H1 (cell line): ENCODE measurements around the gene TEX30. TPM values are rescaled to one million over a fixed set of nuclear protein-coding genes. Genes with fewer than 3 reads are reported as not detected.

ENCODE experiments used
- CTCF ChIA-PET: fragments of 300-600 bp; sonication (Branson Sonifier 250); formaldehyde crosslinking; loops from one replicate; lab custom pipeline; 2021; ENCODE audit not compliant: partially characterized antibody; lab: Charles Lee
- POLR2A ChIA-PET: fragments of 300-600 bp; sonication (Branson Sonifier 250); formaldehyde crosslinking; loops from one replicate; lab custom pipeline; 2021; ENCODE audit warnings: inconsistent platforms; ENCODE audit not compliant: partially characterized antibody; lab: Charles Lee
- DNase-seq, 2 experiments: peaks; one replicate each; pipeline versions ENCODE4 v3.0.0 to v3.0.0-alpha.2; 2010 to 2022; ENCODE audit warnings: low spot score in 2 of 2, low read depth in 1 of 2, mixed read lengths in 1 of 2
- FAIRE-seq: peaks from 2 replicates; lab custom pipeline; 2011; peaks lifted over from hg19 to GRCh38; lab: Jason Lieb, UNC
- H2AFZ ChIP-seq: 2 replicates; pipeline ENCODE4 v1.8.1; 2012; ENCODE audit warnings: low read length, inconsistent platforms
- H2AK5ac ChIP-seq: 2 replicates; pipeline ENCODE4 v1.6.1; 2013; ENCODE audit warnings: low read depth, low read length
- H2BK120ac ChIP-seq: replicated peaks from 2 replicates; pipeline ENCODE3; 2013; ENCODE audit warnings: low read depth, low read length, inconsistent platforms
- H2BK12ac ChIP-seq: 2 replicates; pipeline ENCODE4 v1.6.1; 2013; ENCODE audit warnings: low read depth, low read length
- H2BK15ac ChIP-seq: 2 replicates; pipeline ENCODE4 v1.6.1; 2013; ENCODE audit warnings: low read length
- H2BK20ac ChIP-seq: 2 replicates; pipeline ENCODE4 v1.6.1; 2013; ENCODE audit warnings: low read length
- H2BK5ac ChIP-seq: 2 replicates; pipeline ENCODE4 v1.6.1; 2013; ENCODE audit warnings: low read depth, low read length
- H3K14ac ChIP-seq: 2 replicates; pipeline ENCODE4 v1.6.1; 2013; ENCODE audit warnings: inconsistent platforms; ENCODE audit not compliant: insufficient read length
- H3K18ac ChIP-seq: 2 replicates; pipeline ENCODE4 v1.6.1; 2013; ENCODE audit warnings: low read length; ENCODE audit errors: extremely low read depth
- H3K23ac ChIP-seq: 2 replicates; pipeline ENCODE4 v1.6.1; 2013; ENCODE audit warnings: inconsistent platforms; ENCODE audit not compliant: insufficient read length
- H3K23me2 ChIP-seq: 2 replicates; pipeline ENCODE4 v1.6.1; 2013; ENCODE audit warnings: low read depth, low read length
- H3K27ac ChIP-seq: 2 replicates; pipeline ENCODE4 v1.6.1; 2011; ENCODE audit warnings: low read depth, low read length, inconsistent platforms
- H3K27me3 ChIP-seq, 4 experiments: replicated peaks in 1 of 4; 1 replicate in 1 of 4; 2 replicates in 3 of 4; pipeline versions ENCODE4 v1.6.1 to v1.8.1; 2011 to 2013; ENCODE audit warnings: low read length in 3 of 4, mild to moderate bottlenecking in 3 of 4, inconsistent platforms in 2 of 4, mixed read lengths in 2 of 4, moderate library complexity in 1 of 4; ENCODE audit not compliant: control insufficient read depth in 3 of 4, insufficient read depth in 3 of 4; ENCODE audit errors: extremely low read depth in 1 of 4
- H3K36me3 ChIP-seq, 4 experiments: 2 replicates each; pipeline versions ENCODE4 v1.6.1 to v1.8.1; 2011 to 2013; ENCODE audit warnings: mild to moderate bottlenecking in 4 of 4, low read length in 3 of 4, moderate library complexity in 2 of 4, control low read depth in 1 of 4, inconsistent platforms in 1 of 4; ENCODE audit not compliant: insufficient read depth in 4 of 4, control insufficient read depth in 2 of 4
- H3K4ac ChIP-seq: replicated peaks from 2 replicates; pipeline ENCODE3; 2013; ENCODE audit warnings: low read length, low read depth, mixed read lengths, inconsistent platforms; ENCODE audit not compliant: insufficient read length
- H3K4me1 ChIP-seq, 4 experiments: replicated peaks in 1 of 4; 1 replicate in 1 of 4; 2 replicates in 3 of 4; pipeline versions ENCODE4 v1.6.1 to v1.8.1; 2011 to 2013; ENCODE audit warnings: low read length in 3 of 4, inconsistent platforms in 2 of 4, mixed read lengths in 1 of 4; ENCODE audit not compliant: insufficient read depth in 4 of 4, control insufficient read depth in 3 of 4
- H3K4me2 ChIP-seq, 2 experiments: 2 replicates each; pipeline versions ENCODE4 v1.6.1 to v1.8.1; 2011 to 2013; ENCODE audit warnings: low read depth in 2 of 2, low read length in 2 of 2, control low read depth in 1 of 2, inconsistent platforms in 1 of 2, mild to moderate bottlenecking in 1 of 2; ENCODE audit not compliant: insufficient read depth in 1 of 2
- H3K4me3 ChIP-seq, 4 experiments: fragments of 200-600, 300-600 bp in 1 of 4; sonication (generic), shearing (Covaris generic), sonication (Bioruptor Twin) in 1 of 4; 2 replicates each; pipeline versions ENCODE4 v1.5.1 to v1.8.1; 2011 to 2016; ENCODE audit warnings: low read length in 4 of 4, low read depth in 3 of 4, control low read depth in 2 of 4, inconsistent platforms in 2 of 4, mild to moderate bottlenecking in 2 of 4, mixed read lengths in 1 of 4, moderate library complexity in 1 of 4; ENCODE audit not compliant: insufficient read depth in 2 of 4; ENCODE audit errors: extremely low read depth in 1 of 4
- H3K56ac ChIP-seq: replicated peaks from 2 replicates; pipeline ENCODE3; 2013; ENCODE audit warnings: low read depth, mild to moderate bottlenecking, mixed read lengths, low read length, inconsistent platforms; ENCODE audit not compliant: insufficient read length
- H3K79me1 ChIP-seq: 2 replicates; pipeline ENCODE4 v1.6.1; 2013; ENCODE audit warnings: low read depth, low read length, control low read depth
- H3K79me2 ChIP-seq, 2 experiments: 2 replicates each; pipeline versions ENCODE4 v1.6.1 to v1.8.1; 2012 to 2013; ENCODE audit warnings: low read length in 2 of 2, mild to moderate bottlenecking in 2 of 2, inconsistent platforms in 1 of 2; ENCODE audit not compliant: insufficient read depth in 2 of 2, control insufficient read depth in 1 of 2
- H3K9ac ChIP-seq, 4 experiments: replicated peaks in 1 of 4; 1 replicate in 1 of 4; 2 replicates in 3 of 4; pipeline versions ENCODE4 v1.6.1 to v1.8.1; 2011 to 2013; ENCODE audit warnings: low read depth in 3 of 4, low read length in 3 of 4, control low read depth in 2 of 4, mild to moderate bottlenecking in 2 of 4, moderate library complexity in 2 of 4, inconsistent platforms in 1 of 4; ENCODE audit errors: extremely low read depth in 1 of 4
- H3K9me3 ChIP-seq, 2 experiments: 2 replicates each; pipeline versions ENCODE4 v1.6.1 to v1.8.1; 2012 to 2013; ENCODE audit warnings: mild to moderate bottlenecking in 2 of 2, moderate library complexity in 2 of 2, control low read depth in 1 of 2, inconsistent platforms in 1 of 2, low read depth in 1 of 2, low read length in 1 of 2, mixed read lengths in 1 of 2; ENCODE audit not compliant: insufficient read depth in 2 of 2
- H4K20me1 ChIP-seq, 2 experiments: replicated peaks in 1 of 2; 2 replicates each; pipeline versions ENCODE3 to v1.8.1; 2011 to 2013; ENCODE audit warnings: inconsistent platforms in 2 of 2, low read length in 2 of 2, mild to moderate bottlenecking in 1 of 2; ENCODE audit not compliant: insufficient read depth in 2 of 2, control insufficient read depth in 1 of 2
- H4K5ac ChIP-seq: 2 replicates; pipeline ENCODE4 v1.6.1; 2013; ENCODE audit warnings: low read length, low read depth, mixed read lengths, inconsistent platforms; ENCODE audit not compliant: insufficient read length
- H4K8ac ChIP-seq: 2 replicates; pipeline ENCODE4 v1.8.0; 2013; ENCODE audit warnings: mild to moderate bottlenecking, moderate library complexity, low read length, inconsistent platforms; ENCODE audit not compliant: insufficient read depth; ENCODE audit errors: extremely low read depth
- H4K91ac ChIP-seq: replicated peaks from 2 replicates; pipeline ENCODE3; 2013; ENCODE audit warnings: low read length, mixed read lengths, inconsistent platforms; ENCODE audit not compliant: insufficient read length
- EP300 ChIP-seq, 2 experiments: IDR thresholded peaks; 1 replicate in 1 of 2; 2 replicates in 1 of 2; pipeline ENCODE4 v1.6.1; 2011 to 2012; ENCODE audit warnings: low read depth in 2 of 2, low read length in 2 of 2, mild to moderate bottlenecking in 2 of 2, borderline replicate concordance in 1 of 2, inconsistent platforms in 1 of 2, moderate library complexity in 1 of 2
- KDM5A ChIP-seq: fragments of 200-600 bp; IDR thresholded peaks from 2 replicates; pipeline ENCODE4 v1.7.1; 2012; ENCODE audit warnings: mild to moderate bottlenecking, low read length, inconsistent platforms, mixed read lengths
- RAD21 ChIP-seq, 2 experiments: IDR thresholded peaks in 1 of 2; conservative IDR thresholded peaks in 1 of 2; 2 replicates each; pipeline ENCODE4 v1.6.1; 2011; ENCODE audit warnings: low read depth in 2 of 2, low read length in 2 of 2, improper control_type of control experiment in 1 of 2, inconsistent platforms in 1 of 2, mild to moderate bottlenecking in 1 of 2, moderate library complexity in 1 of 2
- RXRA ChIP-seq: IDR thresholded peaks from 2 replicates; pipeline ENCODE4 v1.6.1; 2011; ENCODE audit warnings: low read depth, mild to moderate bottlenecking, low read length, moderate library complexity; ENCODE audit not compliant: insufficient read depth
- WGBS, 2 experiments: shearing (Covaris generic) in 1 of 2; methylation state at CpG; one replicate each; pipeline versions ENCODE4 v1.1.6 to v1.1.7; 2013 to 2015; ENCODE audit warnings: low lambda C conversion rate in 2 of 2, mixed read lengths in 2 of 2, inconsistent platforms in 1 of 2, low coverage in 1 of 2, missing lambda C conversion rate in 1 of 2; ENCODE audit not compliant: insufficient replicate concordance in 2 of 2, insufficient coverage in 1 of 2, insufficient read length in 1 of 2; ENCODE audit errors: extremely low coverage in 1 of 2, missing lambda C conversion rate in 1 of 2; 5-methylcytosine and 5-hydroxymethylcytosine counted together
- polyA plus RNA-seq, 7 experiments: library from polyadenylated mRNA; depleted of rRNA in 3 of 7; stranded (reverse) in 5 of 7; unstranded in 2 of 7; fragments of >200 nt in 5 of 7; fragments of 200-250 nt in 2 of 7; gene quantifications; 1 replicate in 5 of 7; 2 replicates in 1 of 7; 4 replicates in 1 of 7; pipeline versions ENCODE4 v1.2.1 to v1.2.3, GENCODE V29; 2011 to 2013; ENCODE audit warnings: missing spikeins in 2 of 7, mixed read lengths in 2 of 7
- total RNA-seq: library from RNA; stranded (reverse); fragmentation: NEBNext Ultra II Directional; extraction: Animal tissue kit (Norgen Biotek cat#: 25700); gene quantifications from 2 replicates; pipeline ENCODE4 v1.2.1, GENCODE V29; 2021

Gene TEX30
- total and polyA plus RNA-seq, 2 of the 8 experiments (the other 6 are each of a cell fraction or from before 2014, with no cell fraction given): 6.5 to 10.3 TPM

DNA sequence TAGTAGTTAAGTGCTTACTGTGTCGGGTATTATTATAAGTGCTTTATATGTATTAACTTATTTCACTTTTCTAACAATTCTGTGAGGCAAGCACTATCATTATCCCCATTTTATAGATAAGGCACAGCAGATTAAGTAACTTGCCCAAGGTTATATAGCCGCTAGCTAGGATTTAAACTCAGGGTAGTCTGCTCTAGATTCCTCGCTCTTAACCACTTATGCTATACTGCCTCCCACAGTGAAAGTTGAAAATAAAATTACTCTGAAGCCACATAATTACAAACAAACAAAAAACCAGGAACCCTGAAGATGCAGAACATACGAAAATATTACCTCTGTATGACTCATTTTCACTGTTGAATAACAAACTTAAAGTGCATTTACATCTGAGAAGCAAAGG, 3.9 kb downstream of the TEX30 start:
- H3K4me2 ChIP-seq: no peak overlapping the region
- H3K4me1 ChIP-seq: peaks cover 0 to 6% (median 2%) of the 10 kb centered on the region in 4 experiments; a peak in 2 of 7 replicates
- CTCF ChIA-PET: interaction anchor here (1.1 kb wide), 1 partner anchor 129 kb away, joined by 5 read pairs; no protein-coding TSS in a partner anchor
- H3K9me3 ChIP-seq: peaks cover 0 to 4% of the 10 kb centered on the region in 2 experiments; a peak in 1 of 4 replicates
- DNase-seq (no peak), FAIRE-seq (no peak)
- H3K79me1 ChIP-seq: no peaks in the 10 kb centered on the region
- no peak overlapping the region for H2BK12ac ChIP-seq
- H3K27ac ChIP-seq: no peak overlapping the region
- H2BK5ac ChIP-seq: no peak overlapping the region
- TF ChIP-seq KDM5A (no peak), RAD21 (IDR thresholded peaks at IDR 0.05 in 1 of 2, conservative IDR thresholded peaks at IDR 0.05 in 1 of 2; ENCODE audit: low read depth in 2 of 2, low read length in 2 of 2) (peak; percentile 15 to 32; a peak in 2 of 4 replicates), RXRA (no peak), EP300 (IDR thresholded peaks at IDR 0.05; ENCODE audit: borderline replicate concordance in 1 of 2, low read depth in 2 of 2, low read length in 2 of 2) (no peak)
- POLR2A ChIA-PET: no interaction called here
- H3K23me2 ChIP-seq: peaks cover 5% of the 10 kb centered on the region
- no peak overlapping the region for H2AK5ac ChIP-seq
- no peak overlapping the region for H4K91ac ChIP-seq
- no peak overlapping the region for H3K23ac ChIP-seq
- no peak overlapping the region for H2BK20ac ChIP-seq
- H3K27me3 ChIP-seq: peaks cover 0 to 18% (median 12%) of the 10 kb centered on the region in 4 experiments; a peak in 5 of 7 replicates
- no peaks in the 10 kb centered on the region for H3K79me2 ChIP-seq
- H2BK15ac ChIP-seq: no peak overlapping the region
- H2AFZ ChIP-seq: no peak overlapping the region
- no peak overlapping the region for H3K9ac ChIP-seq
- no peak overlapping the region for H3K4ac ChIP-seq
- no peak overlapping the region for H2BK120ac ChIP-seq
- peaks cover 0 to 6% (median 0%) of the 10 kb centered on the region in 4 experiments; a peak in 2 of 8 replicates for H3K36me3 ChIP-seq
- H3K18ac ChIP-seq: no peak overlapping the region
- no peak overlapping the region for H3K14ac ChIP-seq
- WGBS, 2 experiments: 88% methylated on average over 4 of the region's 4 CpGs; no CpG with 5 or more reads in 1 of the 2 experiments
- H3K4me3 ChIP-seq: no peak overlapping the region
- H3K56ac ChIP-seq: no peak overlapping the region
- H4K5ac ChIP-seq: no peak overlapping the region
- H4K20me1 ChIP-seq: peaks cover 0 to 2% of the 10 kb centered on the region in 2 experiments
- no peak overlapping the region for H4K8ac ChIP-seq
